ENCODE measurements around the gene ZCCHC10.
"Not testable (repeated sequence)": the region's sequence is repeated elsewhere in the genome, so short reads cannot be mapped to it uniquely, and the experiment has no call there.

DNA sequence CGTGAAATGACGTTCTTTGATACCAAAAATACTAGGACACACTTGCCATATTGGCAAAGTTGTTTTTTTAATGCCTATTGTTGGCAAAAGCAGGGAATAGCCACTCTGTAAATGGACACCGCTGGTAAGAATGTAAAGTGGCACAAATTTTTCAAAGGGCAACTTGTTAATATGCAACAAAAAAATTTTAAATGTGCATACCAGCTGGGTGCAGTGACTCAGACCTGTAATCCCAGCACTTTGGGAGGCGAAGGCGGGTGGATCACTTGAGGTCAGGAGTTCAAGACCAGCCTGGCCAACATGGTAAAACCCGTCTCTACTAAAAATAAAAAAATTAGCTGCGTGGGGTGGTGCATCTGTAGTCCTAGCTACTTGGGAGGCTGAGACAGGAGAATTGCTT is 6.9 kb downstream of the ZCCHC10 start:
- TF ChIP-seq, protein P1, sequence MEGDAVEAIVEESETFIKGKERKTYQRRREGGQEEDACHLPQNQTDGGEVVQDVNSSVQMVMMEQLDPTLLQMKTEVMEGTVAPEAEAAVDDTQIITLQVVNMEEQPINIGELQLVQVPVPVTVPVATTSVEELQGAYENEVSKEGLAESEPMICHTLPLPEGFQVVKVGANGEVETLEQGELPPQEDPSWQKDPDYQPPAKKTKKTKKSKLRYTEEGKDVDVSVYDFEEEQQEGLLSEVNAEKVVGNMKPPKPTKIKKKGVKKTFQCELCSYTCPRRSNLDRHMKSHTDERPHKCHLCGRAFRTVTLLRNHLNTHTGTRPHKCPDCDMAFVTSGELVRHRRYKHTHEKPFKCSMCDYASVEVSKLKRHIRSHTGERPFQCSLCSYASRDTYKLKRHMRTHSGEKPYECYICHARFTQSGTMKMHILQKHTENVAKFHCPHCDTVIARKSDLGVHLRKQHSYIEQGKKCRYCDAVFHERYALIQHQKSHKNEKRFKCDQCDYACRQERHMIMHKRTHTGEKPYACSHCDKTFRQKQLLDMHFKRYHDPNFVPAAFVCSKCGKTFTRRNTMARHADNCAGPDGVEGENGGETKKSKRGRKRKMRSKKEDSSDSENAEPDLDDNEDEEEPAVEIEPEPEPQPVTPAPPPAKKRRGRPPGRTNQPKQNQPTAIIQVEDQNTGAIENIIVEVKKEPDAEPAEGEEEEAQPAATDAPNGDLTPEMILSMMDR (IDR thresholded peaks at IDR 0.05), result not testable (repeated sequence)
- not testable (repeated sequence) for TF ChIP-seq ZFX (IDR thresholded peaks at IDR 0.05; ENCODE audit: borderline replicate concordance)
